HG02763 (cell line): ENCODE data around the gene GJA4.
"Not testable (repeated sequence)": the region's sequence is repeated elsewhere in the genome, so short reads cannot be mapped to it uniquely, and the experiment has no call there.

Experiments
- ATAC-seq: cut with Tn5 transposase; IDR thresholded peaks from one replicate; pipeline ENCODE4 v1.9.1; 2021; ENCODE audit warnings: mild to moderate bottlenecking, moderate library complexity; ENCODE audit not compliant: unreplicated experiment

The GJA4 gene

DNA sequence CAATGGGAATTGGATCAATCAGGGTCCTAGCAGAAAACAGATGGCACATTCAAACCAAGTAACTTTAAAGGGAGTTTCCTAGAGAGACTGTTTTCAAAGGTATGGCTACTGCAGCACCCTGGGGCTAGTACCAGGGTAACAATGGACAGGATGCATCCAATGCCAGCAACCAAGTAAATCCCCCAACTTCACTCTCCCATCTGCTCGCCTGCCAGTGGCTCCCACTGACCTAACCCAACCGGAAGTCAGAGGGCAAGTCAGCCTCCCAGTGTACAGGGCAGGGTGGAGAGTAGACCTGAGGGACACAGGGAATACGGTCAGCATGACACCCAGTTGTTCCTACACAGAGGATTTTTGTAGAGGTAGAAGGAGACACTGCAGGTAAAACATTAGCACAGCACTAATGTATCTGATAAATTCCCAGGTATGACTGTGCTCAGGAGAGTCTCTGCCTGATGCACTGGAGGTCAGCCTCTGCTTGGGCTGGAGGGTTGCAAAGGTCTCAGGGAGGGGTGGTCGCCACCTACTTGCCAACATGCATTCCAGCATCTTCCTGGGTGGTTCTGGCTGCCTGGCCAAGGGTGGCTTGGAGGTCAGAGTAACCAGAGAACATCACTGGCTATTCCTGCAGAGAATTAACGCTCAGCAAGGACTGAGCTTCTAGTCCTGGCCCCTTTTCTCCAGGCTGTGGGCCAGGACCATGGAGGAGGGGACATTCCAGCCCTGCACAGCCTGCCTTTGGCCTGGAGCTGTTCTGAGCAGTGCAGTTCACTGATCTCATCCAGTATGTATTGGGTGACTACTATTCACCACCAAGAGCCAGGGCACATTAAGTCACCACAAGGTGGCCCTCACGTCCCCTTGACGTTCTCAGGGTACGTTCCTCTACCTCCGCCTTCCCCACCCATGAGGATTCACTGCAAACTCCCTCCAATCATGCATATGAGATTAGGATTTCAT lies 5.1 kb upstream of the GJA4 start:
- ATAC-seq: no peak

DNA sequence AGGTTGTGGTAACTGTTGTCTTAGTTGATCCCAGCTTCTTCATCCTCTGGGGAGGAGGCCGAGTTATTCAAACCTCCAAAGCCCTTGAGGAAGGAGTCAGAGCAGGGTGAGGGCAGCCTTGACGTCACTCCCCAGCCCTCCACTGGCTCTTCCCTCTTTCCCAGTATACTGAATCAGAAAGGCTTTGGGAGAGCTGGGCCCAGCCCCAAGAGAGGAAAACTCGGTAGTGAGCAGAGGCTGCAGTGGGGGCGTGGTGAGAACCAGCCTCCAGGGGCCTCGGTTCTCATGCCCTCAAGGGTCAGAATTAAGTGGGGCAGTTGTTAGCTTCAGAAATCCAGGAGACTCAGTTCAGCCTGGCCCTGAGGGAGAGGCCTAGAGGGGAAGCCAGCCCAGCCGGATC lies 1.8 kb upstream of the GJA4 start:
- ATAC-seq: no peak

DNA sequence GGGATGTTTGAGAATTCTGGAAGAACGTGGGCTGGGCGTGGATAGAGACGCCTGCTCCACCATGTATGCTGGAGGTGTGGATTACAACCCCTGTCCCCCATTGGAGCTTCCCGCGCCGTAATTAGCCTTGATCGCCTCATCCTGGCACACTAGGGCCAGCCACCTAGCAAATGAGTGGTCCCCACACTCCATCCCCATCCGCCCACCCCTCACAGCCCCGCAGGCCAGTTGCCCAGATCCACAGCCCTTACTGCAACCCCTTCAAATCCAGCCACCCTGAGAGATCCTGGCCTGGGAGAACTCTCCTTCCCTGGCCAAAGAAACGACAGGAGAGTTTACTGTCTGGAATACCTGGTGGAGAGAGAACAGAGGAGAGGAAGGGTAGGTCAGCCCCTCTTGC lies 375 bp upstream of the GJA4 start:
- ATAC-seq: no peak

DNA sequence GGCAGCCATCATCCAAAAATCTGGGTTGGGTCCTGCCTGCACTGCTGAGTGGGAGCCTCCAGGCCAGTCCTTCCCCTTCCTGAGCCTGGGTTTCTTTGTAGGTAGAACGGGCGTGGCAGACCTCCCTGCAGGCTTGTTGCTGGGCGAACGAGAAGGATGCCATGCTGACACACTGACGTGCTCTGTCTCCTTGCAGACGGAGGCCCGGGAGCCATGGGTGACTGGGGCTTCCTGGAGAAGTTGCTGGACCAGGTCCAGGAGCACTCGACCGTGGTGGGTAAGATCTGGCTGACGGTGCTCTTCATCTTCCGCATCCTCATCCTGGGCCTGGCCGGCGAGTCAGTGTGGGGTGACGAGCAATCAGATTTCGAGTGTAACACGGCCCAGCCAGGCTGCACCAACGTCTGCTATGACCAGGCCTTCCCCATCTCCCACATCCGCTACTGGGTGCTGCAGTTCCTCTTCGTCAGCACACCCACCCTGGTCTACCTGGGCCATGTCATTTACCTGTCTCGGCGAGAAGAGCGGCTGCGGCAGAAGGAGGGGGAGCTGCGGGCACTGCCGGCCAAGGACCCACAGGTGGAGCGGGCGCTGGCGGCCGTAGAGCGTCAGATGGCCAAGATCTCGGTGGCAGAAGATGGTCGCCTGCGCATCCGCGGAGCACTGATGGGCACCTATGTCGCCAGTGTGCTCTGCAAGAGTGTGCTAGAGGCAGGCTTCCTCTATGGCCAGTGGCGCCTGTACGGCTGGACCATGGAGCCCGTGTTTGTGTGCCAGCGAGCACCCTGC lies 1.4 kb downstream of the GJA4 start:
- ATAC-seq: no peak

DNA sequence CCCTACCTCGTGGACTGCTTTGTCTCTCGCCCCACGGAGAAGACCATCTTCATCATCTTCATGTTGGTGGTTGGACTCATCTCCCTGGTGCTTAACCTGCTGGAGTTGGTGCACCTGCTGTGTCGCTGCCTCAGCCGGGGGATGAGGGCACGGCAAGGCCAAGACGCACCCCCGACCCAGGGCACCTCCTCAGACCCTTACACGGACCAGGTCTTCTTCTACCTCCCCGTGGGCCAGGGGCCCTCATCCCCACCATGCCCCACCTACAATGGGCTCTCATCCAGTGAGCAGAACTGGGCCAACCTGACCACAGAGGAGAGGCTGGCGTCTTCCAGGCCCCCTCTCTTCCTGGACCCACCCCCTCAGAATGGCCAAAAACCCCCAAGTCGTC lies 2.0 kb downstream of the GJA4 start:
- no peak for ATAC-seq

DNA sequence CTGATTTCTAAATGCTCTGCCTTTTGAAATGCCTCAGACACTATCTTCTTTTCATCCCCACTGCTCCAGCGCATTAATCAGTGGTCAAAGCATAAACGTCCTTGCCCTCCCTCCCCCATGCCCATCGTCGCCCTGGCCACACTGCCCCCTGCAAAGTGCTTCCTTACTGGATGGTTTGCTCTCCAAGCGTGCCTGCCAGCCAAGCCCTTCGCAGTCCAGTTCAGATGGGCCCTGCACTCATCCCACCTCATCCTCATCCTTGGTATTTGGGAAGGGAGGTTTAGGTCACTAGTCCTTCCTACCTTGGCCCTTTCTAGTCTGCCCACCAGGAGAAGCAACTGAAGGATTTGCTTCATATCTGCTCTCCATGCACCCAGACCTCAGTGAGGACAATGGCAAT lies 3.1 kb downstream of the GJA4 start:
- ATAC-seq: no peak

DNA sequence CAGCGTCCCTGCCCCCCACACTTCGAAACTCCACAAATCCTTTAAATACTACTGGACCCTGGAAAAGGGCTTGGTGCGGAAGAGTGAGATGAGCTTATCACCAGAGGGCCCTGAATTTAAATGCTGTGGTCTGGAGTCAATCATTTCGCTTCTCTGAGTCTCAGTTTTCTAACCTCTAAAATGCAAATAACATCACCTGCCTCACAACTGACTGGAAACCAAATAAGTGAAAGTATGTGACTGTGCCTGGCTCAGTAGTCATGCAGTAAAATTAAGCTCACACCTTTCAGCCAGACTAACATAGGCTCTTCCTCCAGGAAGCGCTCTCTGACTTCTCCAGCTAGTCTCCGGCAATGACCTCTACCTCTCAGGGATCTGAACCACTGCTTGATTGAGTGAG lies 4.2 kb downstream of the GJA4 start:
- no peak for ATAC-seq

DNA sequence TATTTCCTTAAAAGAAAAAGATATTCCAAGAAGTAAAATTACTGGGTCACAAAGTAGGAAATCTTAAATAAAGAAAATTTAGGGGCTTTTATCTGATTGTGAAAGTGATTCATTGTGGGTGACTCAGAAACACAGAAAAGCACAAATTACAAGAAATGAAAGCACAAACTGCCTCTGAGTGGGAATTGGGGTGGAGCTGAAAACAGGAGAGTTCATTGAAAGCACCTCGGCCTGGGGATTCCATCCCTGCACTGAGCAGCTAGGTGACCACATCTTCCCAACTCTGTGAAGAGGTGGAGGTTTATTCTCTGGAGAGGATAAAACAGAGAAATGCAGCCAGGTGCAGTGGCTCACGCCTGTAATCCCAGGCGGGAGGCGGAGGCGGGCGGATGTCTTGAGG lies 7.4 kb downstream of the GJA4 start:
- no peak for ATAC-seq

DNA sequence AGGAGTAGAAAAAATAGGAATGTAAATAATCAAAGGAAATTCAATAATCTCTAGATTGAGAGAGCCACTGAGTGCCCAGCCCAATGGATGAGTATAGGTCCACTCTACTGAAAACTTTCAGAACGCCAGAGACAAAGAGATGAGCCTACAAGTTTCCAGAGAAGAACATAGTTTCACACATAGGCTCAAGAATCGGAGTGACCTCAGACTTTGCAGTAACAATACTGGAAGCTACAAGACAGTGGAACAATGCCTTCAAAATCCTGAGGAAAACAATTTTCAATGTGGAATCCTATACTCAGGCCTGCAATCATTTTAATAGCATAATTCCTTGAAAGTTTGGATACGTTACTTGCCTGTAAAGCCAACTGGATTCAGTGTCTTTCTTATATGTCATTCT lies 11.0 kb downstream of the GJA4 start:
- ATAC-seq: no peak

DNA sequence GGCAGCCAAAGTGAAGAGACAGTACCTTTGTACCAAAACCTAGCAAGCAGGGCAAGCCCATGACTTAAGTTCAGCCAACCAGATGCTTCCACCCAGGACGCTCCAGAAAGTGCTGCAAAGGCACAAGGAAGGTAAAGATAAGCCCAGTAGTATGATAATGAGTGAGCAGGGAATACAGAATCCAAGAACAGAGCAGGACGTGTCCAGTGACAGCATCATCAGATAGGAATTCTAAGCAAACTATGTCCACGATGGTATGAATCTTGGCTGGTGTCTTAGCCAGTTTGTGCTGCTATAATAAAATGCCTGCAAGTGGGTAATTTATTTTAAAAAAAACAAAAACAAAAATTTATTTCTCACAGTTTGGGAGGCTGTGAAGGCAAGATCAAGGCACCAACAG lies 13.6 kb downstream of the GJA4 start:
- no peak for ATAC-seq

DNA sequence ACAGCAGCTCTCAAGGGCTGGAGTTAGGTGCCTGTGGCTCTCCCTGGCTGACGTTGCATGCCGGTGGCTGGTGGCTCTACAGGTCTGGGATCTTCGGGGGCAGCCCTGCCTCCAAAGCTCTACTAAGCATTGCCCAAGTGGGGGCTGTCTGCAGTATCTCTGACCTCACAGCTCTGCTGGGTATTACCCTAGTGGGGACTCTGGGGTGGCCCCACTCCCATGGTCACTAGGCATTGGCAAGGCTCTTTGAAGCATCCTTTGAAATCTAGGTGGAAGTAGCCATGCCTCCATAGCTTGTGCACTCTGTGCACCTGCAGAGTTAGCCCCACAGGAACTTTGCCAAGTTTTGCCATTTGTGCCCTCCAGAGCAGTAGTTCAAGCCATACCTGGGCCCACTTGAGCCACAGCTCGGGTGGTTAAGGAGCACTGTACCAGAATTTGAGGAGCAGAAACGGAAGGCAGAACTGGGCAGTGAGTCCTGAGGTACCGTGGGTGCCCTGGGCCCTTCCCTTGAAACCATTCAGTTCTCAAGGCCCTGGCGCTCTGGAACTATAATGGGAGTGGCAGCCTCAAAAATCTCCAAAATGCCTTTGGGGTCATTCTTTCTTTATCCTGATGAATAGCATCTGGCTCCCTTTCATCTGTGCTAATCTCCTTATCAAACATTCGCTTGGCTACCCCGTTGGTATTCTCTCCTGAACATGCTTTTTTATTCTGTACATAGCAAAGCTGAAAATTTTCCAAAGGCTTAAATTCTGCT lies 15.4 kb downstream of the GJA4 start:
- no peak for ATAC-seq

DNA sequence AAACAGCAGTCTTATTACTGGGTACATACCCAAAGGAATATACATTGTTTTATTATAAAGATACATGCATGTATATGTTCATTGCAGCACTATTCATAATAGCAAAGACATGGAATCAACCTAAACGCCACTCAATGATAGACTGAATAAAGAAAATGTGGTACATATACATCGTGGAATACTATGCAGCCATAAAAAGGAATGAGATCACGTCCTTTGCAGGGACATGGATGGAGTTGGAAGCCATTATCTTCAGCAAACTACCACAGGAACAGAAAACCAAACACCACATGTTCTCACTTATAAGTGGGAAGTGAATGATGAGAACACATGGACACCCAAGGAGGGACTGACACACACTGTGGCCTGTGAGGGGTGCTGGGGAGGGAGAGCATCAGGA lies 18.0 kb downstream of the GJA4 start:
- not testable (repeated sequence) for ATAC-seq

DNA sequence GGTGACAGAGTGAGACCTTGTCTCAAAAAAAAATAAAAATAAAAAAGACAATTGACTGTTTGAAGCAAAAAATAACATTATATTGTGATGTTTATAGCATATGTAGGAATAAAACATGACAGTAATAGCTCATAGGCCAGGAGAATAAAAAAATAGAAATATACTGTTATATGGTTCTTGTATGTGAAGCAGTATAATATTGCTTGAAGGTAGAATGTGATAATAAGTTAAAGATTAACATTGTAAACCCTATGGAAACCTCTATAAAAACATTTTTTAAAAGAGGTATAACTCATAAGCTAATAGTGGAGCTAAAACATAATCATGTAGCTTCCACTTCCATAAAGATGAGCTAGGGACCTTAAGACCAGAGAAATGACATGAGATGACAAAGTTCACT lies 23.5 kb downstream of the GJA4 start:
- no peak for ATAC-seq

DNA sequence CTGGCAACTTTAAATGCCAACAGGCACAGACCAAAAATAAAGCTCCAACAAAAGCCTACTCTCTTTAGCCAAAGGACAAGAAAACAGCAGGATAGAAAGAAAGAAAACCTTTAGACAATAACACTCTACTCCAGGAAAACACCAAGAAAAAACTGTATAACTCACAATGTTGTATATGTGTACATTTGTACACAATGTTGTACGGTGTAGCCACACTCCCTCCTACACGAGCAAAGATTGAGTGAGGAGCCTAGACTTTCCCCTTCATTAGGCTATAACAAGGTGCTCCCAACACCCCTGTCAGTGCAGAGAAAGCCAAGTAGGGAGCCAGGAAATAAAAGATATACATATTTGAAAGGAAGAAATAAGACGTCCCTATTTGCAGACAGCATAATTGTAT lies 24.0 kb downstream of the GJA4 start:
- no peak for ATAC-seq

DNA sequence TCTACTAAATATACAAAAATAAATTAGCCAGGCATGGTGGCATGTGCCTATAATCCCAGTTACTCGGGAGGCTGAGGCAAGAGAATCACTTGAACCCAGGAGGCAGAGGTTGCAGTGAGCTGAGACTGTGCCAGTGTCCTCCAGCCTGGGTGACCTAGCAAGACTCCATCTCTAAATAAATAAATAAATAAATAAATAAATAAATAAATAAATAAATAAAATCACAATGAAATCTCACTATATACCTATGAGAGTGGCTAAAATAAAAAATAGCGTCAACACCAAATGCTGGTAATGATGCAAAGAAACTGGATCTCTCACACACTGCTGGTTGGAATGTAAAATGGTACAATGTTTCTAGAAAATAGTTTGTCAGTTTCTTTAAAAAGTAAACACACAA lies 26.1 kb downstream of the GJA4 start:
- not testable (repeated sequence) for ATAC-seq

DNA sequence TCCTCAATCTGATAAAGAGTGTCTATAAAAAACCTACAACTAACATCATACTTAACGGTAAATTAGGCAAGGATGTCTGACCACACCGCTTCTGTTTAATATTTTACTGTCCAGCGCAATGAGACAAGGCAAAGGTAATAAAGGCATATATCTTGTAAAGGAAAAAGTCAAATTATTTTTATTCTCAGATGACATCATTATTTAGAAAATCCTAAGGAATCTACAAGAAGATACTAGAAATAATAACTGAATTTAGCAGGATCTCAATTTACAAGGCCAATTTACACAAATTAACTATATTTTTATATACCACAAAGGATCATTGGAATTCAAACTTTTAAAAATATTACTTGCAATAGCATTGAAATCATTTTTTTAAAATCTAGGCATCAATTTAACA lies 29.4 kb downstream of the GJA4 start:
- ATAC-seq: no peak

DNA sequence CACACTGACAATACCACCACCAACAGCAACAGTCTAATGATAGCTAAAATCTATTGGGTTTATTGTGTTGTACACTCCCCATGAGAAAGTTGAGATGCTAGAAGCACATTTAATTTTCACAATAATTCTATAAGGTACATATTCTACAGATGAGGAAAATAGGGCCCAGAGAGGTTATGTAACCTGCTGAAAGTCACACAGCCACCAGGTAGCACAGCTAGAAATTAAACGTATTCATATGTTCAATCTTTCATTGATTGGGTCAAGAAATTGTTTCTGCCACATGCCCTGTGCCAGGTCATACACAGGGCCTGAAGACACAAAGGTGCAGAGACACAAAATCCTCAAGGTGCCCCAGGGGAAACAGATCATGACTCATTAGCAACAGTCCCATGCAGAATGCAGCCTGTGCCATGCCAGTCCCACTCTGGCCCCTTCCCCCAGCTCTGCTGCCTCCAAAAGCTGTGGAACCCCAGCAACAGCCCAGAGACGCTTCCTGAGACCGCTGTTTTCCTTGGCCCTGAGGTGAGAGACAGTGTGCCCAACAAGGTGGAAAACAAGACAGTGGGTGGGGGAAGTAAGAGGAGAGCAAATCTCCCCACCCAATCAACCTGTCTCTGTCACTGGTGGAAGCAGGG lies 32.1 kb downstream of the GJA4 start:
- ATAC-seq: no peak

DNA sequence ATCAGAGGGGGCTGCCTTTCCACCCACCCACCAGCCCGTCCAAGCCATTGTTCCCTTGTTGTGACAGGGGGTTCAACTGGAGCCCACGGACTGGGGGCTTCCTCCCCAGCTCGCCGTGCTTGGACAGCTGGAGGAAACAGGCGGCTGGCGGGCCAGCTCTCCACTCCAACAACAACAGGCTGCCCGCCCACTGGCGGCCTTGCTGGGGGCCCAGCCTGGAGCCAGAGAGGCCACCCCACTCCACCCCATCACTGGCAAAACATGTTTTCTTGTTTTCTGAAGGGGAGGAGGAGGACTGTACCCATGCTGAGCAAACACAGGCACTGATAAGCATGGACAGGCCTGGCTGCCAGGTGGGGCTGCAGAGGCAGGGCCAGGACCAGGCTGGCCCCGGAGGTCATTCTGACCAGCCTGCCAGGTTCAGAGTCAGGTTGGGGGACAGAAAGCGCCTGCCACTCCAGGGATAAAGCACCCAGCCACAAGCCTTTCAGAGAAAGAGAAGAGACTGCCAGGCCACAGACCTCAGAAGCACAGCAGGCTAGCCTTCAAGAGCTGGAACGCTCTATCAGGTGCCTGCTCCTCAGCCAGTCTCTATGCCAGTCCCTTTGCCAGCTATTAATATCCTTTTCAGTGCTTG lies 32.8 kb downstream of the GJA4 start:
- ATAC-seq: no peak

DNA sequence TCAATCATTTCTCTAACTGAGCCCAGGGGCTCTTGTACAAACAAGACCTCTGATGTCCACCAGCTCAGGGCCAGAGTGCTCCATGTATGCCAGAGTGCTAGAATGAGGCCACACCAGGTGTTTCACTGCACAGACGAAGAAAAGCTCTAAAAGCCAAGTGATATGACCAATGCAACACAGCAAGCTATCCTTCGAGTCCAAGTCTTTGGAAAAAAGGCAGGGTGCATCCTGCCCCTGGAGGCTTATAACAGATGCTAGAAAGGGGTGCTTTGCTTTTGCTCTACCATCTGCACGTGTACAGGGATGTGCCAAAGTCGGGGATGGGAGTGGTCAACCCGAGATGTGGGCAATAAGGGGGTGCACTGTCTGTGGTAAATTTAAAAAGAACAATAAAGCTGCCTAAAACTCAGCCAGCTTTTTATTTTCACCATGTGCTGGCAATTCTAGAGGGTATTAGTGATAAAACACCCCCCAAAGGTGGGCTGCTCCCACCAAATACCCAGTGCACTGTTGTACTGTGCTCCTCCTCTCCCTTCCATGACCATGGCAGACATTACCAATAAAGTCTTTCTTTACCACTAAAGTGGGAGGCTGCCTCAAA lies 34.6 kb downstream of the GJA4 start:
- no peak for ATAC-seq

DNA sequence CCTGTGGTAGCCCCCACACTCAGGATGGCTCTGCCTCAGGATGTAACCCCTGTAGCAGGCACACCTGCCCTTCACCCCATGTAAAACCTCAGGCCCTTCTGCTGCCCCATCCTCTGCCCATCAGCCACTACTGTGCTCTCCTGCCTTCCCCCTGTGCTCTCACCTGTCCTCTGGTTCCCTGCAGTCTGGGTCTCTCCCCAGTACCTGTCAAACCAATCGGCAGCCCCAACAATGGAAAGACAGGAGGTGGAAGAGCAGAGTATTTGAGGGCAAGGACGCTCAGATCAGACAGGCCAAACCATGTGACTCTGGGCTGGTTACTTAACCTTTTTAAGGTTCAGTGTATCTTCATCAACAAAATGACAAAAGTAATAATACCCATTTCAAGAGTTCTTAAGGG lies 35.8 kb downstream of the GJA4 start:
- ATAC-seq: no peak
